NB4 (cell line): ENCODE measurements around the gene MTX1.
"Not testable (repeated sequence)": the region's sequence is repeated elsewhere in the genome, so short reads cannot be mapped to it uniquely, and the experiment has no call there.

Experiments used
- DNase-seq: peaks from one replicate; pipeline ENCODE4 v3.0.0; 2010; ENCODE audit warnings: low read depth
- H3K4me3 ChIP-seq: one replicate; pipeline ENCODE4 v1.5.1; 2011; ENCODE audit warnings: mild to moderate bottlenecking, low read depth, low read length, moderate library complexity
- CTCF ChIP-seq: IDR thresholded peaks from one replicate; pipeline ENCODE4 v1.5.1; 2012; ENCODE audit warnings: low read depth, low read length
- MAX ChIP-seq: IDR thresholded peaks from 2 replicates; pipeline ENCODE4 v1.6.1; 2011; ENCODE audit warnings: low read depth, low read length
- MYC ChIP-seq: IDR thresholded peaks from 2 replicates; pipeline ENCODE4 v1.6.1; 2011; ENCODE audit warnings: low read depth, low read length
- POLR2A ChIP-seq: IDR thresholded peaks from 2 replicates; pipeline ENCODE4 v1.6.1; 2011; ENCODE audit warnings: mild to moderate bottlenecking; ENCODE audit not compliant: insufficient read length; ENCODE audit errors: extremely low read depth

Gene MTX1

GRCh38 chr1:155233502-155233901 is 25.0 kb downstream of the MTX1 start:
- H3K4me3 ChIP-seq, DNase-seq: not testable (repeated sequence)

DNA sequence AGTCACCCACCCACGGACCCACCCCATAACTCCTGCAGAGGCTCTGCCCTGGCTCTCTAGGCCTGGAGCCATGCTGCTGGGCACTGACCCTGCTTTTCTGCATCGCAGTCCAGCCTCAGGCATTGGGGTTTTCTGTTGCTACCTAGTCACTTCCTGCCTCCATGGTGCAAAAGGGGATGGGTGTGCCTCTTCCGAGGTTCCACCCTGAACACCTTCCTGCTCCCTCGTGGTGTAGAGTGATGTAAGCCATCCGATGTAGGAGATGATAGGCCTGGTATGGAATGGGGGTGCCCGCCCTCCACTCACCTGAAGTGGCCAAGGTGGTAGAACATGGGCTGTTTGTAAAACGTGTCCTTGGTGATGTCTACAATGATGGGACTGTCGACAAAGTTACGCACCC is 26.9 kb downstream of the MTX1 start:
- DNase-seq, H3K4me3 ChIP-seq: not testable (repeated sequence)

- no peak overlapping the region for H3K4me3 ChIP-seq
- TF ChIP-seq POLR2A (no peak), CTCF (no peak), MYC (no peak), MAX (no peak)
- peak; percentile 70 for DNase-seq
These were observed 28.0 kb downstream of the MTX1 start for GRCh38 chr1:155236451-155236850.

DNA sequence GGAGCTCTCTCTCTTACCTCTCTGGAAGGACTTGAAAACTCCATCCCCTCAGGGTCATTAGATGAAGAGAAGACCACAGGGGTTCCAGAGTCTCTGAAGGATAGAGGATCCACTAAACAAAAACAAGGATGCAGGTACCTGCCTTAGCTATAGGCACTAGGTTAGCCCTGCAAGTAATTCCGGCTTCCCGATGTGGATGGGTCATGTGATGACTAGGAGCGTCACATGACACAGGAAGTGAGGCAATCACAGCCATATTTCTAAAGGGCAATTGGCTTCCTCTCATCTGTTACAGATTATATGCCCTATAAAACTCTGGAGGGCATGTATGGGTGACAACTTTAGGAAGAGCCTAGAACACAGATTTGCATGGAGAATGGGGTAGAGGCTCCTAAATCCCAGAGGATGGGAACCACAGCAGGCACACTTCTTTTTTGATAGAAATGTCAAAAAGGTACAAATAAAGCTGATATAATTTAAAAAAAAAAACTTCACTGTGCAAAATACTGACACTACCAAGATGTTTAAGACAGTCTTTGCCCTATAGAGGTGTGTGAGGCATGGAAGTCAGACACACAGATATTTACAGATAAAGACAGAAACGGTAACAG is 32.7 kb downstream of the MTX1 start:
- TF ChIP-seq MAX, result peak; percentile 95
- no peak for TF ChIP-seq CTCF
- TF ChIP-seq MYC, result peak; percentile 47
- TF ChIP-seq POLR2A, result no peak
- H3K4me3 ChIP-seq, result peak overlapping the region; percentile 70
- peak; percentile 86 for DNase-seq

- TF ChIP-seq MYC (no peak), MAX (no peak), CTCF (no peak), POLR2A (no peak)
- DNase-seq, result peak; percentile 83
These were observed 33.4 kb downstream of the MTX1 start for GRCh38 chr1:155241841-155242264.

GRCh38 chr1:155242805-155243358 is 34.4 kb downstream of the MTX1 start:
- TF ChIP-seq MAX, result no peak
- no peak for TF ChIP-seq CTCF
- TF ChIP-seq MYC, result no peak
- no peak for TF ChIP-seq POLR2A
- no peak for DNase-seq
- peak overlapping the region; percentile 78 for H3K4me3 ChIP-seq

More at GRCh38 chr1:155241841-155242264, 33.4 kb downstream of the MTX1 start:
- H3K4me3 ChIP-seq, result peak overlapping the region; percentile 18
